Measurements from ENCODE around the gene DUS2.

The DUS2 gene

DNA sequence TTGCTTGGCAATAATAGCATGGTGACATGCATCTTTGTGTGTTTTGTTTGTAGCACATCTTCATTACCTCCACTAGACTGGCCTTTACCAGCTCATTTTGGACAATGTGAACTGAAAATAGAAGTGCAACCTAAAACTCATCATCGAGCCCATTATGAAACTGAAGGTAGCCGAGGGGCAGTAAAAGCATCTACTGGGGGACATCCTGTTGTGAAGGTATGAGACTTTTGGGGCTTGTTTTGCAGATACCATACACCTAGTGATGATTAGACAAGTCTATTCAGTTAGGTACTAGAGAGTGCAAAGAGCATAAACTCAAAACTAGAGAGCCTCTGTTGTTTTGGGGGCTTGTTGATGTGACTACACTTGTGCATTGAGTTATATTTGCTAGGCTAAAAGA, 103.3 kb downstream of the DUS2 start:
- DNase-seq (ENCODE audit: low read depth), result no peak

- DNase-seq (ENCODE audit: low read depth), result no peak
Observed at GRCh38 chr16:68128577-68129305, 105.7 kb downstream of the DUS2 start.

Measured in T follicular helper cell (primary cell).